Left ventricle myocardium inferior (tissue), 1 donor: ENCODE results near the gene MAGT1. TPM values are rescaled to one million over a fixed set of nuclear protein-coding genes. Genes with fewer than 3 reads are reported as not detected.

Experiments
- DNase-seq: peaks from one replicate; pipeline ENCODE4 v3.0.0-alpha.2; 2020
- H3K27ac ChIP-seq: fragments of 200-600 bp; replicated peaks from 2 replicates; pipeline ENCODE4 v1.8.0; 2021
- H3K27me3 ChIP-seq: fragments of 200-600 bp; 2 replicates; pipeline ENCODE4 v1.8.0; 2021; ENCODE audit warnings: low read depth
- H3K36me3 ChIP-seq: fragments of 200-600 bp; 2 replicates; pipeline ENCODE4 v1.8.0; 2021
- H3K4me1 ChIP-seq: fragments of 200-600 bp; 2 replicates; pipeline ENCODE4 v1.8.0; 2021
- H3K4me3 ChIP-seq: fragments of 200-600 bp; 2 replicates; pipeline ENCODE4 v1.8.0; 2021; ENCODE audit warnings: mild to moderate bottlenecking, moderate library complexity
- H3K9me3 ChIP-seq: fragments of 200-600 bp; replicated peaks from 2 replicates; pipeline ENCODE4 v1.8.0; 2021
- intact Hi-C: fragments of 100-400 bp; cut with micrococcal nuclease; formaldehyde crosslinking; loops from one replicate; pipeline ENCODE4 v1.11.0; 2022
- total RNA-seq: library from RNA; stranded (reverse); fragmentation: NEBNext Ultra II Directional; extraction: Animal tissue kit (Norgen Biotek cat#: 25700); gene quantifications from one replicate; pipeline ENCODE4 v1.2.1, GENCODE V29; 2021
- TF ChIP-seq, protein P1 (sequence below): fragments of 200-600 bp; IDR thresholded peaks from 2 replicates; pipeline ENCODE4 v1.8.0; 2021; ENCODE audit warnings: antibody characterized with exemption, mild to moderate bottlenecking, borderline replicate concordance
- donor health status: DM: no; HTN: yes; CAD: no; lungs with severe emphysema.

The MAGT1 gene
- total RNA-seq, 1 donor from 2014 or later = 54.3 TPM

- intact Hi-C loops = no loop called here
- TF ChIP-seq, protein P1, sequence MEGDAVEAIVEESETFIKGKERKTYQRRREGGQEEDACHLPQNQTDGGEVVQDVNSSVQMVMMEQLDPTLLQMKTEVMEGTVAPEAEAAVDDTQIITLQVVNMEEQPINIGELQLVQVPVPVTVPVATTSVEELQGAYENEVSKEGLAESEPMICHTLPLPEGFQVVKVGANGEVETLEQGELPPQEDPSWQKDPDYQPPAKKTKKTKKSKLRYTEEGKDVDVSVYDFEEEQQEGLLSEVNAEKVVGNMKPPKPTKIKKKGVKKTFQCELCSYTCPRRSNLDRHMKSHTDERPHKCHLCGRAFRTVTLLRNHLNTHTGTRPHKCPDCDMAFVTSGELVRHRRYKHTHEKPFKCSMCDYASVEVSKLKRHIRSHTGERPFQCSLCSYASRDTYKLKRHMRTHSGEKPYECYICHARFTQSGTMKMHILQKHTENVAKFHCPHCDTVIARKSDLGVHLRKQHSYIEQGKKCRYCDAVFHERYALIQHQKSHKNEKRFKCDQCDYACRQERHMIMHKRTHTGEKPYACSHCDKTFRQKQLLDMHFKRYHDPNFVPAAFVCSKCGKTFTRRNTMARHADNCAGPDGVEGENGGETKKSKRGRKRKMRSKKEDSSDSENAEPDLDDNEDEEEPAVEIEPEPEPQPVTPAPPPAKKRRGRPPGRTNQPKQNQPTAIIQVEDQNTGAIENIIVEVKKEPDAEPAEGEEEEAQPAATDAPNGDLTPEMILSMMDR = no peak
Observed at GRCh38 chrX:77918568-77918967, 23.3 kb upstream of the MAGT1 start.

GRCh38 chrX:77917294-77917933 is 22.2 kb upstream of the MAGT1 start:
- TF ChIP-seq, protein P1 = no peak
- no peak for DNase-seq
- Histone ChIP-seq H3K4me1 (peaks cover 18% of the 10 kb centered on the region), H3K27me3 (no peaks in the 10 kb centered on the region), H3K36me3 (no peaks in the 10 kb centered on the region), H3K27ac (no peak overlapping the region), H3K9me3 (no peaks in the 10 kb centered on the region), H3K4me3 (no peak overlapping the region)
- intact Hi-C loops = no loop called here

More at GRCh38 chrX:77918568-77918967, 23.3 kb upstream of the MAGT1 start:
- H3K4me3 ChIP-seq = no peak overlapping the region
- no peaks in the 10 kb centered on the region for H3K27me3 ChIP-seq
- DNase-seq = no peak
- H3K27ac ChIP-seq = no peak overlapping the region
- H3K4me1 ChIP-seq = peaks cover 14% of the 10 kb centered on the region
- H3K36me3 ChIP-seq = no peaks in the 10 kb centered on the region
- H3K9me3 ChIP-seq = no peaks in the 10 kb centered on the region

DNA sequence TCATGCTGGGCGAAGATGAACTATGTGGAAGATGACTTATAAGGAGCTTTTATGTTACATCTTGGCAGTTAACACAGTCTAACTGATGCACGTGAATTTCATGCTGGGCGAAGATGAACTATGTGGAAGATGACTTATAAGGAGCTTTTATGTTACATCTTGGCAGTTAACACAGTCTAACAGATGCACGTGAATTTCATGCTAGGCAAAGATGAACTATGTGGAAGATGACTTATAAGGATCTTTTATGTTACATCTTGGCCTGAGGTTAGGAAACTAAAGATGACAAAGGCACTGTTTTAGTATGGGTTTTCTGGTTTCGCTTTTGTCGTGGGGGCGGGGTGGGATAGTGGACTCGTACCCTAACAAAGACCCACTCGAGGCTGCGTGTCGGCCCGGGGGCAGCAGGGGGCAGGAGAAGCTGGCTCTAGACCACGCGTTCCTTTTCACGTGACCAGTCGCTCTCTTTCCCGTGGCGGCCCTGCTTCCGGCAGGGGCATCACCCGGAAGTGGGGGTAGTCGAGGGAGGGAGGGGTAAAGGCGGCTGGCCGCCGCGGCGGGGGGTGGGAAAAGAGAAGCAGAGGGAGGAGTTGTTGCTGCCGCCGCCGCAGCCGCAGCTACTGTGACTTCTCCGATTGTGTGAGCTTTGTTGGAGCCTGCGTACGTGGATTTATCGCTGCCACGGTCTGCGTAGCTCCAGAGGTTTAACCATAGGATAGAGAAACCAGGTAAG is 15.0 kb upstream of the MAGT1 start, which contains the start of gene ATP7A:
ATP7A (plus strand) TSS at position 586 of the 733 bp plus-strand sequence. CDS start 60,949 bp downstream, outside the sequence.
- H3K36me3 ChIP-seq = no peaks in the 10 kb centered on the region
- peak; percentile 85 for DNase-seq
- H3K9me3 ChIP-seq = no peaks in the 10 kb centered on the region
- H3K4me1 ChIP-seq = peaks cover 13% of the 10 kb centered on the region
- peak within 1 kb of the TSS; percentile 89 for H3K27ac ChIP-seq
- H3K27me3 ChIP-seq = no peaks in the 10 kb centered on the region
- TF ChIP-seq, protein P1 = peak; percentile 63
- H3K4me3 ChIP-seq = peak within 1 kb of the TSS; percentile 74
- intact Hi-C loops = no loop called here

DNA sequence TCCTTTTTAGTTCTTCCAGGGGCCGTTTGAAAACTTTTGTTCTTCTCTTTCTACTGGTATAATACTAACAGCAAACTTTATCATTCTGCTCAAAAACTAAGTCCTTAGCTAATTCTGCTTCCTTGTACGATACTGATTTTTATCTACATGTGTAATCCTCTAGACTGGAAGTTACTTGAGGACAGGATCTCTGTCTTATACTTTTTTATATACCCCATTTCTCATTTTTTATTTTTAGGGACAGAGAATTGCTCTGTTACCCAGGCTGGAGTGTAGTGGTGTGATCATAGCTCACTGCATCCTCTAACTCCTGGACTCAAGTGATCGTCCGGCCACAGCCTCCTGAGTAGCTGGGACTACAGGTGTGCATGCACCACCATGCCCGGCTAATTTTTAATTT is 6.3 kb upstream of the MAGT1 start:
- no peak for DNase-seq
- peaks cover 29% of the 10 kb centered on the region for H3K4me1 ChIP-seq
- intact Hi-C loops = no loop called here

DNA sequence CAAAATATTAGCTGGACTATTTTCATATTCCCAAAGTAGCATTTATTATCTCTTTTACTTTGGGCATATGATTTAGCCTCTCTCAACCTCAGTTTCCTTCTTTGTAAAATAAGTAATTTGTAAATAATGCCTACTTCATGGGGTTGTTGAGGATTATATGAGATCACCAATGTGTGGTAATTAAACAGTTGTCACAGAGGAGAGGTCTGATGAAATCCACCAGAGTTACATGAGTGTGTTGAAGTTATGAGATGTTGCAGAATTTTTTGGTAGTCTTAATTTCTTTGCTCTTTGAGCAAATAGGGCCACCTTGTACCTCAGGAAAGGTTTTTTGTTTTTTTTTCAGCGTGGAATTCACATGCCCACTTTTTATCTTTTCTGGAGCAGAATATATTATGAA is 5.5 kb upstream of the MAGT1 start:
- Histone ChIP-seq H3K27me3 (no peaks in the 10 kb centered on the region), H3K4me1 (peaks cover 29% of the 10 kb centered on the region), H3K27ac (peak overlapping the region; percentile 90), H3K9me3 (no peaks in the 10 kb centered on the region), H3K36me3 (peaks cover 28% of the 10 kb centered on the region), H3K4me3 (peak overlapping the region; percentile 74)
- DNase-seq = no peak
- intact Hi-C loops = no loop called here
- TF ChIP-seq, protein P1 = no peak

More for the DNA sequence above, 6.3 kb upstream of the MAGT1 start:
- no peak overlapping the region for H3K27ac ChIP-seq
- no peaks in the 10 kb centered on the region for H3K27me3 ChIP-seq
- TF ChIP-seq, protein P1 = no peak
- no peaks in the 10 kb centered on the region for H3K9me3 ChIP-seq
- H3K36me3 ChIP-seq = peaks cover 28% of the 10 kb centered on the region
- H3K4me3 ChIP-seq = peak overlapping the region; percentile 74
